Pancreas (tissue), 10 donors: ENCODE results near the gene PLA2G2E. TPM values are rescaled to one million over a fixed set of nuclear protein-coding genes. Genes with fewer than 3 reads are reported as not detected.

ENCODE experiments used
- ATAC-seq, 4 donors: fragments of 200-7000 bp; cut with Tn5 transposase; one replicate each; pipeline versions ENCODE4 v1.8.0 to v1.9.1; 2020; ENCODE audit warnings: mild to moderate bottlenecking in 4 of 4, moderate library complexity in 4 of 4
- DNase-seq, 6 donors: peaks; one replicate each; pipeline ENCODE4 v3.0.0-alpha.2; 2020
- FAIRE-seq: peaks from 2 replicates; lab custom pipeline; 2012; peaks lifted over from hg19 to GRCh38; lab: Jason Lieb, UNC
- H3K27ac ChIP-seq, 4 donors: fragments of 200-600 bp; sonication (generic); 1 replicate in 3 of 4; 2 replicates in 1 of 4; pipeline versions ENCODE4 v1.5.0 to v1.8.0; 2020
- H3K27me3 ChIP-seq, 4 donors: fragments of 200-600 bp; one replicate each; pipeline ENCODE4 v1.8.0; 2021
- H3K36me3 ChIP-seq, 3 donors: fragments of 200-600 bp; sonication (generic) in 1 of 3; one replicate each; pipeline versions ENCODE4 v1.5.0 to v1.8.0; 2020 to 2021
- H3K4me1 ChIP-seq, 3 donors: fragments of 200-600 bp; one replicate each; pipeline ENCODE4 v1.8.0; 2021
- H3K4me3 ChIP-seq, 4 donors: fragments of 200-600 bp; sonication (generic) in 2 of 4; one replicate each; pipeline versions ENCODE4 v1.5.0 to v1.8.0; 2020 to 2021
- H3K9me3 ChIP-seq, 4 donors: fragments of 200-600 bp; one replicate each; pipeline ENCODE4 v1.8.0; 2021
- CTCF ChIP-seq, 4 donors: fragments of 200-600 bp; sonication (generic) in 3 of 4; IDR thresholded peaks; one replicate each; pipeline versions ENCODE4 v1.5.0 to v1.8.0; 2021; ENCODE audit warnings: antibody characterized with exemption in 4 of 4
- WGBS, 2 donors: extraction: QIAGEN DNeasy Blood & Tissue Kit; methylation state at CpG; one replicate each; pipeline ENCODE4 v1.1.7; 2013; 5-methylcytosine and 5-hydroxymethylcytosine counted together
- intact Hi-C, 3 donors: fragments of 100-400 bp; cut with DNase I; formaldehyde crosslinking; loops; one replicate each; pipeline versions ENCODE4 v1.11.1 to v1.14.2; 2022
- polyA plus RNA-seq, 2 donors: library from polyadenylated mRNA; stranded (reverse); fragments of 200-250 nt; gene quantifications; one replicate each; pipeline ENCODE4 v1.2.3, GENCODE V29; 2013
- total RNA-seq, 6 donors: library from RNA; stranded (reverse); fragmentation: NEBNext Ultra II Directional in 4 of 6; extraction: Animal tissue kit (Norgen Biotek cat#: 25700) in 4 of 6; gene quantifications; one replicate each; pipeline versions ENCODE4 v1.2.1 to v1.2.4, GENCODE V29; 2021 to 2023
- donor health status: healthy with polysubstance abuse.
- donor health status: DM: no; HTN: no; CAD: no; lungs with moderate emphysema.
- donor health status: DM: no; HTN: no; CAD: no.
- donor health status: control.
- donor health status: control.
- donor health status: Bipolar disorder and iron deficiency.
- donor health status: DM: yes; HTN: yes; CAD: no.
- donor health status: DM: no; HTN: no; CAD: no.
- donor health status: DM: no; HTN: no; CAD: no.
- donor health status: DM: yes; HTN: yes; CAD: no.

Gene PLA2G2E
- total and polyA plus RNA-seq, 8 donors: not detected

DNA sequence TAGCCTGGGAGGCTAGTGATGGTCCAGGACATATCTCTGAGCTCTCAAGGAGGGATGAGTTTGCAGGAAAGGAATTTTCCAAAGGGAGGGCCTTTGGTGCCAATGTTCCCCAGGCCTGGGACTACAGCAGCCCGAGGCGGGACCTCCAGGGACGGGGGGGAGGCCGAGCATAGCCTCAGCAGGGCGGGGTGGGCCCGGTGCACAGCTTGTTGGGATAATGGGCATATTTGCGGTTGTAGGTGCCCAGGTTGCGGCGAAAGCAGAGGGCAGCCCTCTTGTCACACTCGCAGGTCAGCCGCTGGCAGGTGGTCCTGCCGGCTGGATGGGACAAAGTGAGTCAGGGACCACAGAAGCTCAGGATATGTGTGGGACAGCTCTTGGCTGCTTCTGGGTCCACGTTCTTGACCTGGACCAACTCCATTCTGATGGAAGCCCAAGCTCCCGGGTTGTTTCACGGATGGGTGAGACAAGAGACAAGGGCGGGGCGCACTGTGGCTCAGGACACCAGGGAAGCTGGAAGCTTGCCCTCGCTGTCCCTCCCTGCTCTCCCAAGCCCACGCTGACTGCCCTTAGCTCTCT lies 3.2 kb downstream of the PLA2G2E start:
- DNase-seq (no peak), FAIRE-seq (no peak), ATAC-seq (no peak)
- Histone ChIP-seq H3K27ac (no peak overlapping the region), H3K36me3 (no peaks in the 10 kb centered on the region), H3K27me3 (no peaks in the 10 kb centered on the region), H3K4me1 (no peaks in the 10 kb centered on the region), H3K4me3 (no peak overlapping the region), H3K9me3 (no peaks in the 10 kb centered on the region)
- intact Hi-C loops: loop anchor here (5.0 to 10.0 kb wide), 5 partner anchors 222 to 575 kb away; no protein-coding TSS in a partner anchor
- TF ChIP-seq CTCF (IDR thresholded peaks at IDR 0.05): no peak
- WGBS, 2 donors: 86 to 87% methylated on average over 19 of the region's 19 CpGs

- Histone ChIP-seq H3K9me3 (no peaks in the 10 kb centered on the region), H3K36me3 (no peaks in the 10 kb centered on the region), H3K4me1 (no peaks in the 10 kb centered on the region), H3K4me3 (no peak overlapping the region), H3K27ac (no peak overlapping the region), H3K27me3 (no peaks in the 10 kb centered on the region)
- WGBS, 2 donors: 4 to 17% methylated on average over 5 to 6 of the region's 6 CpGs
- peak; percentile 20 for FAIRE-seq
- intact Hi-C loops: no loop called here
- peak; percentile 66 to 83 (median 78) for TF ChIP-seq CTCF (IDR thresholded peaks at IDR 0.05)
- peak; percentile 58 to 88 (median 76) for DNase-seq
- ATAC-seq: peak; percentile 77 to 89 (median 83)
Measured at GRCh38 chr1:19918057-19918456, 5.4 kb downstream of the PLA2G2E start.

GRCh38 chr1:19910650-19911049 lies 12.8 kb downstream of the PLA2G2E start:
- no peak for TF ChIP-seq CTCF (IDR thresholded peaks at IDR 0.05)
- WGBS, 2 donors: 86 to 92% methylated on average over 3 of the region's 3 CpGs
- no peak overlapping the region for H3K4me3 ChIP-seq
- H3K27me3 ChIP-seq: no peaks in the 10 kb centered on the region
- DNase-seq (no peak), ATAC-seq (no peak), FAIRE-seq (no peak)
- no peaks in the 10 kb centered on the region for H3K9me3 ChIP-seq
- peaks cover 0 to 50% (median 10%) of the 10 kb centered on the region in 3 donors for H3K36me3 ChIP-seq
- H3K4me1 ChIP-seq: no peaks in the 10 kb centered on the region
- no peak overlapping the region for H3K27ac ChIP-seq
- intact Hi-C loops: no loop called here

- Histone ChIP-seq H3K27ac (no peak overlapping the region), H3K4me1 (no peaks in the 10 kb centered on the region), H3K4me3 (no peak overlapping the region), H3K9me3 (no peaks in the 10 kb centered on the region), H3K27me3 (no peaks in the 10 kb centered on the region), H3K36me3 (peaks cover 0 to 54% (median 10%) of the 10 kb centered on the region in 3 donors)
- DNase-seq (no peak), ATAC-seq (no peak), FAIRE-seq (no peak)
- TF ChIP-seq CTCF (IDR thresholded peaks at IDR 0.05): no peak
- 83 to 89% methylated on average over 3 of the region's 3 CpGs for WGBS, 2 donors
- intact Hi-C loops: no loop called here
Measured at GRCh38 chr1:19909971-19910370, 13.4 kb downstream of the PLA2G2E start.

- 91 to 93% methylated on average over 5 of the region's 5 CpGs for WGBS, 2 donors
Measured at GRCh38 chr1:19909392-19909791, 14.0 kb downstream of the PLA2G2E start.

More at GRCh38 chr1:19909392-19909791, 14.0 kb downstream of the PLA2G2E start:
- intact Hi-C loops: no loop called here
- ATAC-seq: no peak
- FAIRE-seq: no peak
- peaks cover 0 to 56% (median 11%) of the 10 kb centered on the region in 3 donors for H3K36me3 ChIP-seq
- DNase-seq: no peak
- TF ChIP-seq CTCF (IDR thresholded peaks at IDR 0.05): no peak
- no peaks in the 10 kb centered on the region for H3K4me1 ChIP-seq
- no peaks in the 10 kb centered on the region for H3K9me3 ChIP-seq
- no peak overlapping the region for H3K27ac ChIP-seq
- no peaks in the 10 kb centered on the region for H3K27me3 ChIP-seq
- no peak overlapping the region for H3K4me3 ChIP-seq
